Measurements from ENCODE around the gene AMN.

Gene AMN

DNA sequence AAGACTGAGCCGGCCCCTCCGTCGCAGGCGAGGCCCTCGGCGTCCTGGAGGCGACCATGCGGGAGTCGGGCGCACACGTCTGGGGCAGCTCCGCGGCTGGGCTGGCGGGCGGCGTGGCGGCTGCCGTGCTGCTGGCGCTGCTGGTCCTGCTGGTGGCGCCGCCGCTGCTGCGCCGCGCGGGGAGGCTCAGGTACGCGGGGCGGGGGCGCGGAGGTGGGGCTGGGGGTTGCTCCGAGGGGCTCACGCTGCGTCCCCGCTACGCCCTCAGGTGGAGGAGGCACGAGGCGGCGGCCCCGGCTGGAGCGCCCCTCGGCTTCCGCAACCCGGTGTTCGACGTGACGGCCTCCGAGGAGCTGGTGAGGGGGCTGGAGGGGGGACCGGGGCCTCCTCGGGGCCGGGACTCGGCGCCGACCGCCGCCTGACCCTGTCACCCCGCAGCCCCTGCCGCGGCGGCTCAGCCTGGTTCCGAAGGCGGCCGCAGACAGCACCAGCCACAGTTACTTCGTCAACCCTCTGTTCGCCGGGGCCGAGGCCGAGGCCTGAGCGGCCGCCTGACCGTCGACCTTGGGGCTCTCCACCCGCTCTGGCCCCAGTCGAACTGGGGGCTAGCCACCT lies 7.8 kb downstream of the AMN start:
- peak; percentile 18 for DNase-seq

DNA sequence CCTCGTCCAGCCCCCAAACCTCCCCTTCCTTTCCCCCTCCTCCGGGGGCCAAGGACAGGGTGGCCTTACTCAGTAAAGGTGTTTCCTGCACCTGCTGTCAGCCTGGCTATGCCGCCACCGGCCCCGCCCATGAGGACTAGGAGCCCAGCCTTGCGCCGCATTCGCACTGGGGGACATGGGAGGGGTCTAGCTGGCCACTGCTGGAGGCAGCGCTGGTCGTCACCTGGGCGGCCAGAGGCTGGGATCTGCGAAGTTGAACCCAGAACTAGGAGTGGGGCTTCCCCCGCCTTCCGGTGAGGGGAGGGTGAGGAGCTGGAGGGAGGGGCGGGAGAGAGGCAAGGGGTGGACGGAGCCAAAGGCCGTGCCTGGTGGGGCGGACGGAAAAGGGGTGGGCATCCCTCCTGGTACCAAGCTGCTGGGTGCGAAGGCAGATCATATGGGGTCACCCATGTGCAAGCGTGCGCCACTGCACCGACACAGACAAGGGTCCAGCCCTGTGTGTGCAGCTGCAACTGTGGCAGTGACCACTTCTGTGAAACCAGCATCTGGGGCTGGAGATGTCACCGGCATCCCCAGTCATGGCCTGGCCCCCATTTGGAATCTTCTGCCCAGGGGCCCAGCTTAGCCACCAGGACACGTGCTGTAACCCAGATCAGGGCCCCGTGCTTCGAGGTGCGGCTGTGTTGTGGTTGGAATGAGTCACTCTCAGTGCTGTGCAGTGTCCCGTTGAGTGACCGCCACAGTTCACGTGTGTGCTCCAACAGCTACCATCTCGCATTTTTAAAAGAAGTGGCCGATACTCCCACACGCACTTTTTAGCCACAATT lies 8.5 kb downstream of the AMN start:
- no peak for DNase-seq

DNA sequence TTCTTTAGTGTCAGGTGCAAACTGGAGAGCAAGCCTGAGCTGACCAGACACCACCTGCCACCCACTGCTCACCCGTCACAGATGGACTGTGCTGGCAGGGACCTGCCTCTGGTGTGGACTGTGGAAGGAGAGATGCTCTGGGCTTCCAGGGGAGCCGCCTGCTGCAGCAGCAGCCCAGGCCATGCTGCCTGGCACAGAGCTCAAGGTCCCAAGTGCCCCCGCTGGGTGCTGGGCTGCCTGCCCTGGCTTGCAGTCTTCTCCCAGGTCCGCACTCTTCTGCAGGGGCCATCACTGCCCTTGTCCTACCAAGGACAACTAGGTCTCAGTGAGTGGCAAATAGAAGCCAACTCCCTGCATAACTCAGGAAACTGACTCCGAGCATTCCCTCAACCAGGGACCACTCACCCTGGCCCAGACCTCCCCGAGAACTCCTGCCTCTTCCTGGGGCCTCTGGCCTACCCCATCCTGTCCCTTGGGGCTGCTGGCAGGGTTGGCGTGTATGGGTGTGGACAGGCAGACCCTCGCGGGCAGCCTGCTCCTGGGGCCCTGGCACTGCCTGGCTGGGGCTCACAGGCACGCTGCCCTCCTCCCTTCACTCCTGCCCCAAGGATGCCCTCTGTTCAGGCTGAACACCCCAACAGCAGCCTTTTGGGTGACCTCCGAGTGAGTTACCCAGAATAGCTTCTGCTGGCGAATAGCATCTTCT lies 9.3 kb downstream of the AMN start:
- DNase-seq, result no peak

DNA sequence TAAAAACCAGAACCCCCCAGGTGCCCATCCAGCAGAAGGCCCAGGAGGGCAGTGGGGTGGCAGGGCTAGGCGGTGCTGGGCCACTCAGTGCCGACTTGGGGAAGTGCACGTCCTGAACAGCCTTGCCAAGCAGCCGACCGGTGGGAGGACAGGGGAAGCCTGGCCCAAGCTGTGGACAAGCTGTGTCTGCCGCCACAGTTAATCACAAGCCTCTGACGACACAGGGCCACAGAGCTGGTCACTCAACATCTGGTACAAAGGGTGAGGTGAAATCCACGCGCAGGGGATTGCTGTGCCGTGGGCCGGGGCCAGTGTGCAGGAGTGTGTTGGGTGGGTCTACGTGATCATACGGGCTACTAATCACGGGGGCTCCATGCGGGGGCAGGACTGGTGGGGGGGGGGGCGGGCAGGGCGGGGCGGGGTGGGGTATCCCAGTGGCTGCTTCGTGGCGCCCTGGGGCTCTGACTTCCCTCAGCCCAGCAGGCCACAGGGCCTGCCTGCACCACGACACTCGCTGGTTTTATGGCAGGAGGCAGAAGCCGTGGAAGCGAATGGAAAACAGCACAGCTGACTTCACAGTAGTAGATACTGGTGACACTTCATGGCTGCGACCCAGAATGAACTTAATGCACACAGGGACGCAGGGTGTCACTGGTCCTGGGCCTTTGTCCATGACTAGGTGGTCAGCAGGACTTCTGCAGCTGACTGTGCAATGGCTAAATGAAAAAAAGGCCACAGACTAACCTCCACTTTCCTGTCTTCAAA lies 10.2 kb downstream of the AMN start:
- no peak for DNase-seq

DNA sequence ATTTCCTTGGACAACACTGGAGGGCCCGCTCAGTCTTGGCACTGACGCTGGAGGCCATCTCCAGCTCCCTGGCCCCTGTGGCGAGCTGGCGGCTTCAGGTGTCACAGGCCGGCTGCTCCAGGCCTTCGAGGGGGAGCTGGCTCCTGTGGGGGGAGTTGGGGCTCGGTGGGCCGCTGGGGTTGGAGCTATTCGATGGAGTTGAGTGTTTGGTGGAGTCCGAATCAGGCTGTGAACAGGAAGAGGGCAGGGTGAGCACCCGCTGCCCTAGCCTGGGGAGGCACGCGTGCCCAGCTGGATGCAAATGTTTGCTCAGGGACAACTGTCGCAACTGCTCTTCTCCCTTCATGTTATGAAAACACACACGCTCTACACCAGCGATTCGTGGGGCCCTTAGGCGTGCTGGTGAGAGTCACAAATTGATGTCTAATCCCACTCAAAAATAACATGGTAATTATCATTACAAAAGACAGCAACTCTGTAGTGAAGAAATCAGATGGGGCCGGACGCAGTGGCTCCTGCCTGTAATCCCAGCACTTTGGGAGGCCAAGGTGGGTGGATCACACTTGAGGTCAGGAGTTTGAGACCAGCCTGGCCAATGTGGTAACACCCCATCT lies 11.3 kb downstream of the AMN start:
- DNase-seq, result no peak

DNA sequence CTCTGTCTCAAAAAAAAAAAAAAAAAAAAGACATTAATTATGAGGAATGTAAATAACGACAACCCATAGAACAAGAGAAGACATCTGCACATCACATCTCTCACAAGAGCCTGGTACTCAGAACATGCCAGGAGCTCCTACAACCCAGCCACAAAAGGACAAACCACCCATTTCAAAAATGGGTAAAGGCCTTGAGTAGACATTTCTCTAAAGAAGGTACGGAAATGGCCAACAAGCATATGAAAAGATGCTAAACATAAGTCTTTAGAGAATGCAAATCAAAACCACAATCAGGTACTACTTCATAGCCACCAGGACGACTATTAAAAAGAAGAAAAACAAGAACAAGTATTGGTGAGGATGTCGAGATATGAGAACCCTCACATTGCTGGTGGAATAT lies 13.3 kb downstream of the AMN start:
- no peak for DNase-seq

DNA sequence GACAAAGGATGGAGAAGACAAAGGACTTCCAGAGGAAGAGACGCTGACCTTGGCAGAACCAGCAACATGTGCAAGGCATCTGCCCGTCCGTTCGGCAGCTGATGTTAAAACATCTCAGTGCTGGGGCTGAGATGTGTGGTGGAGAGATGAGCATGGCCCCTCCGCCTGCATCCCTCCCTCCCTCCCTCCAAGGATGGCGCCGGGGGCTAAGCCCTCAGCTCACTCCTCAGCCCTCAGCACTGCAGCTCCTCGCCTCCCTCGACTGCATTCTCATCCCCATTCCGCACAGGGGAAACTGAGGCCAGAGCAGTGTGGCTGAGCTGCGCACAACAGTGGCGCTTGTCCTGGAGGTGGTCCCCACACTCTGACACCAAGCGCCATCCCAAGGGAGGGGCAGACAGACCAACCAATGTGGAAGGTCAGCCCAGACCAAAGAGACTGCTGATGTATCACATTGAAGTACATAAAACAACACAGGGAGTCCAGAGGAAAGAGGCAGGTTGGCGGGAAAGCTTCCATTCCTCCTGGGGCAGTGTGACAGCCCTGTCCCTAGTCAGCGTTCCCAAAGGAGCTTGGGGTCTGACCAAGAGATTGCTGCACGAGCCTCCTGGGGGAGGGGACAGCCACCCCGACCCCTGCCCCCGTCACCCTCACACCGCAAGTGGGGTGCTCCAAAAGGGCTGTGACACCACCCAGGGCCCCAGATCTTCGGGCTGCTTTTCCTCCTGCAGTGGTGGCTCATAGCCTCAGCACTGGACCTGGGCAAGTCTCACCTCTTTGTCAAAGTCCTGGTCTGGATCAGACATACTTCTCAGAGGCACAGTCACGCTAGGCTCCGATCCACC lies 15.1 kb downstream of the AMN start:
- no peak for DNase-seq

DNA sequence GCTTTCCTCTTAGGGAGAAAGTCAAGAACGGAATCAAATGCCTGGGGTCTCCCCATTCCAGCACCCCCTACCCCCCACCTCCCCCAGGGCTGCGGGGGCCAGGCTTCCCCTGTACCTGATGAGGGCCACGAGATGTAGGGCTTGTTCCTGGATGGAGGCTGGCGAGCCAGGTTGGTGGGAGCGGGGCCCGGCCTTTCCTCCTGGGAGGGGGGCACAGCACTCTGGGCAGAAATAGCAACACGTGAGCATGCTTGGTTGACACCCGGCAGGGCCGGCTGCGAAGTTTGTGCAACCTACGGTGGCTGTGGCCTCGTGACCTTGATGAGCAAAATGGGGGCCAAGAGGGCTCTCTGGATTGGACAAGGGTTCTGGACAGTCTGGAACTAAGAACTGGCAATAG lies 15.7 kb downstream of the AMN start:
- no peak for DNase-seq

DNA sequence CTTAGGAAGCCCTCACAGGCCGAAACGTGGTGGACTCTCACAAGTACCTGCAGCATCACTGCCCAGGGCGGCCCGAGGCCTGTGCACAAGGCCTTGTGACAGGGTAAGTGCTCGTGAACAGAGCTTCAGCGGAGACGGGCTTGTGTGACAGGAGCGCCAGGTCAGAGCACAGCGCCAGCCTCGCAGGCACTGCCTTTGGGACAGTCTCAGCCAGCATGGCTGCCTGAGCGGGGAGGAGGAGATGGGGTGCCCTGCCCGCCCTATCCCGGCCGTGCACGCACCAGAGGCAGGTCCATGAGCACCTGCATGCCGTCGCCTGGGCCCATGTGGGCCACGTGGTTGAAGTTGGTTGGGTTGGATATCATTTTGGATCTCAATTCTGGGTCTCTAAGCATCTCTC lies 16.9 kb downstream of the AMN start:
- no peak for DNase-seq

DNA sequence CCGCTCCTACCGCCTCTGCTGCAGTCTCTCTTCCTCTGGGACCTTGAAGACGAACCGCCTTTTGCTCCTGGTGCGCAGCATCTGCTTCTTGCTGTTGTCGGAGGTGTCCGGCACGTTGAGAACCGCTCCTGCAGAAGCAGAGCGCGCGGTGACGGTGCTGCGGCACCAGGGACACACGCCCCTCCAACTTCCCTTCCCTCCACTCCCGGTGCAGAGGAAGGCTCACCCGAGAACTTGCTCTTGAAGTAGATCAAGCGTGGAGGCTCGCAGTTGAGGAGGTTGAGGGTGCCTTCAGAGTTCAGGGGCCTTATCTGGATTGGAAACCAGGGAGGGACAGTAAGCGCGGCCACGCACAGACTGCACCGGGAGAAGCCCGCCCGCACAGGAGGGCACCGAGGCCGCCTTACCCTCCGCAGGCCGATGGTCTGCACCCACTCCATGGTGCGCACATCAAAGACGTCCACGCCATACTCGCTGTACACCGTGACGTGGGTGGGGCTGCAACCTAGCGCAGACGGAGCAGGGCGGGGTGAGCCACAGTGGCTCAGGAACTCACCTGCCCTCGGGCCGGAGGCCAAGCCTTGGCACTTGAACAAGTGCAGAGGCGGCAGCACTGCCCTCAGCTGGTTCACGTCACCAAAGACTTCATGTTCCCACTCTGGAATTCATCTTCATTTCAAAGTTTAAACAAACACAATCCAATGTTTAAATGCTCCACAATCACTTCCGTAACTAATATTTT lies 17.5 kb downstream of the AMN start:
- no peak for DNase-seq

DNA sequence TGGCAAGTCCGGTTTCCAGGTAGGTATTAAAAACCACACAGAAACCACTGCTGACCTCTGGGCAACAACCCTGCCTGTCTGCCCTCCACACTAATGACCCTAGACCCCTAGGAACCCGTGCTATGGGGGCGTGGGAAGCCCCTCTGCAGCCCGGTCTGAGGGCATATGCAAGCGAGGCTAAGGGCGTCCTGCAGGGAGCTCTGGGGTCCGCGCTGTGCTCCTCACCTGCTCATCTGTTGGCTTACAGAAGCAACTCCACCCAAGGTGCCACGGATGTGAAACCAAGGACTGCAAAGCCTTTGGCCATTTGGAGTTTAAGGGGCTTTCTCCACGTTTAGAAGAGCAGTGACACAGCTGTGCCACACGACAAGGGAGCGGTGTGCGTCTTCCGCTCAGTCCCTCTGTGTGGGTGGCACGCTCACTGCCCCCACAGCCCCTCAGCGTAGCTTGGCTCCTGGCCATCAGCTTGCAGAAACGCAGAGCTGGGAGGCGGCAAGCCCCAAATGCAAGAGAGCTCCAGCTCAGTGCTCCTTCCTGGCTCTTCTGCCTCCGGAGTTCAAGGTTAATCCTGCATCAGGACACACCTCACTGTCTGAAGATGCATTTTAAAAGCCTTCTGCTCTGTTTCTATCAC lies 18.4 kb downstream of the AMN start:
- DNase-seq, result no peak

DNA sequence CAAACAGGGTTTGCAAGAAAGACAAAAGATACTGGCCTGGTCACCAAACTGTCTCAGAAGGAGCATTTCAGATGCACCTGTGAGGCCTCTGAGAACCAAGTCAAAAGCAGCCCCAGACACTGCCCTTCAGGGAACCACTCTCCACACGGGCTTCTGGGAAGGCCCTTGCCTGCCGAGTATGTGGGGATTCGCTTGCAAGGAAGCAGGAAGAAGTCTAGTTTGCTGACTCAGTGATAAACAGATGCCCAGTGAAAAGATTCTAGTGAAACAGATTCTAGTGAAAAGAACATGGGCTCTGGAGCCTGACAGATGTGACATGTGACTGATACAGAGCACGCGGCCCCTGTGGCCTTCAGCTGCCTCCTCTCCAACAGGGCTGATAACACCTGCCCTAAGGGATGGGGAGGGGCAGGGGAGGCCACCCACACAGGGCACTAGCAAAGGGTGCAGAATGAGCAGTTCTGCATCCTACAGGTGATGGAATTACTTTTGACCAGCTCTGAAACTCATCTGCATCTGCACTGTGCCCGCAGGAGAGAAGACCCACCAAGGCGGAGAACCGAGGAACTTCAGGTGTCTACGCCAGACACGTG lies 19.1 kb downstream of the AMN start:
- DNase-seq, result no peak

DNA sequence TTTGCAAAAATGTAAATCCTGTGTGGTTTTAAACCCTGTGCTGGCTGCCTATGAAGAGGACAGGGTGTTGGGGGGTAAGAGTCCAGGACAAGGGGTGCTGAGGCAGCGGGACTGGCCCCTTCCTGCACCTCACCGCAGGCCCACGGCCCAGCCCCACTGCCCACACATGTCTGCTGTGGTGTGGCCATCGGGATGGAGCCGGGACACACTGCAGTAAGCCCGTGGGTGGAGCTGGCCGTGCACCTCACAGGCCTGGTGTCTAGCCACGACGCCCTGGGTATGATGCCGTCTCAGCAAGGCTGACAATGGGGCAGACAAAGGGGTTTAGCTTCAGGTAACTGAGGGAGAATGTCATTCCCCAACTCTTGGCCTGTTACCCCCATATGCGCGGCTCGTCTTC lies 19.6 kb downstream of the AMN start:
- no peak for DNase-seq

DNA sequence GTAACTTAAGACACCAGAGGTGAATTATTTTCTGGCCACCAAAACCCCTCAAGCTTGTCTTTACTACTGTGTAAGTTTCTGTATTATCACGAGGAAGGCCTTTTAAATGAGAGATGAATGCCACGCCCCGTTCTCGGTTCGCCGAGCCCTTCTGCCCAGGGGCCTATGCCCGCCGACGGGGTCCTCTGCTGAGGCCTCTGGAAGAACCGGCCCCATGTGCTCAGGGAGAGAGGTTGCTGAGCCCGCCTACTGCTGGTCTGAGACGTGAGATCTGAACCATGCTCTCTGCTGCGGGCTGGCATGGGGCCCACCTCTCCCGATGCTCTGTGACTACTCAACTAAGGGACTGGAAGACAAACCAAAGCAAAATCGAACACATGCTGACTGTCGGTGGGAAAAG lies 21.0 kb downstream of the AMN start:
- no peak for DNase-seq

DNA sequence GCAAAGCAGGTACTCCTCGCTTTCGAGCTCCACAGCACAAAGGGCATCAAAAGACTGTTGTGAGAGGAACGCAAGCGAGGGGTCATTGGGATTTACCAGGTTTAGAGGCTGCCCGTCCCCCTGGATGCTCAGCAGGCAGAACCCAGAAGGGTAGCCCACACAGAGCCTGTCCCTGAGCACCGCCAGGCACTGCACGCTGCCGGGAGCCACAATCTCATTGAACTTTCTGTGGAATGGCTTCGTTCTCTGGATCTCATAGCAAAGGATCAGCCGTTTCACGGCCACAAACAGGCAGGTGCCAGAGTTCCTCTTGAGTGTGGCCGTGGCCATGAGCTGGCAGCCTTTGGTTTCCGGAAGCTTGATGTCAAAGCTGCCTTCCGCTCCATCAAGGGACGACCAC lies 21.5 kb downstream of the AMN start:
- no peak for DNase-seq

DNA sequence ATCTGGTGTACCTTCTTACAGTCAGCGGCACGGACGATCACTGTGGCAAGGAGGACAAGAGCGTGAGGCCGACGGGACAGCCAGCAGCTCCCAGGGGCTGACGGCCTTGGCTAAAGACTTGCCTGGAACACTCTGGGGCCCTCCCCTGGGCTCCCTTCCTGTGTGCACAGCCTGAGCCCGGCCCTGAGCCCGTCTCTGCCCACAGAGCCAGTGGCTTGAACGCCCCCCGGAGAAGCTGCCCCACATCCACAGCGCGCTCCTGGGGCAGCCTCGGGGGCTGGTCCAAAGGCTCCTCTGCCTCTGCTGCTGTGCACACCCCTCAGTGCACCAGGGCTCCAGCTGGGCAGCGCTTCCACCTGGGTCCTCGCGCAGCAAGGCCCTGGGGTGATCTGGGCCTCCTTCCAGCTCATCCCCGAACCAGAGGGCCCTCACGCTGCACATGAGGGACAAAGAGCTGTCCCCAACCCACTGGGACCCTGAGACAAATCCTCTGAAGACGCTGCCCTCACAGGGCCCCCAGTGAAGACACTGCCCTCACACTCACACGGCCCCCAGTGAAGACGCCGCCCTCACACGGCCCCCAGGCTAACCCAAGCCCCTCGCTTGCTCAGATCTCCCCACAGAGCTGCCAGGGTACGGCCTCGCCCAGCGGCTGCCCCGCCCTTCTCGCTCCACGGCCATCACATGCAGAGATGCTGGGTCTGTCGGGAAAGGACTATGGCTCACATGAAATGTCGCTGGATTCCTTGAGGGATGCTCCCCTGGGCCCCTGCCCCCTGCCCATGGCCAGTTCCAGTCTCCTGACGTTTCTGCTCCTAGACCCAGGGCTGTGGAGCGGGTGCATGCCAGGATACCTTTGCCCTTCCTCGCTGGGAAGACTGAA lies 22.2 kb downstream of the AMN start:
- DNase-seq, result no peak

DNA sequence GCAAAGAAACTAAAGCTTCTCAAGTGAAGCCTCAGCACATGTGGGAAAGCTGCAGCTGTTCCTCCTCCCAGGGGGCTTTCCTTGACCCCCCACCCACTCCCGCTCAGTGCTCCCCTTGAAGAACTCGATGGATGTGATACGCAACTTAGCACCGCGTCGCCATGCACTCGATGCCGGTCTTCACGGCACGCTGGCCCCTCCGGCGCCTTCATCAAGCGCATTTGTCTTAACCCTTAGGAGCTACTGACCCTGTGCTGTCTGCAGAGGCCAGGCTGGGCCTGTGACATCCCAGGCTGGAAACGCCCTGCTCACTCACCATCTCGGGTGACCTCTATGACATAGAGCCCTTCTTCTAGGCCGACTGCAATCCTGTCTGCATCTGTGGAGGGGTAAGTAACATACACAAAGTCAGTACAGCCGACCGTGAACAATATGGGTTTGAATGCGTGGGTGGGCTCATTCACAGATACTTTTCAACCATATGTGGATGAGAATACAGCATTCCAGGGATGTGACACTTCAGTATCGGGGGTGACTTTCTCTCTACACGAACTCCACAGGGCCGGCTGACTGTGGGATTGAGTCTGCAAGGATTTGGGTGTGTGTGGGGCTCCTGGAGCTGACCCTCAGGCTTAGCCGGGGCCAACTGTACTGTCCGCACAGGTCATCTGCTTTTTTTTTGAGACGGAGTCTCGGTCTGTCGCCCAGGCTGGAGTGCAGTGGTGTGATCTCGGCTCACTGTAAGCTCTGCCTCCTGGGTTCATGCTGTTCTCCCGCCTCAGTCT lies 23.1 kb downstream of the AMN start:
- no peak for DNase-seq
